K562 (cell line): Measurements from ENCODE around the gene APC. TPM values are rescaled to one million over a fixed set of nuclear protein-coding genes. Genes with fewer than 3 reads are reported as not detected.

Experiments used
- ATAC-seq: fragments of 200-7000 bp; cut with Tn5 transposase; 3 replicates; pipeline ENCODE4 v1.9.1; 2020; ENCODE audit warnings: moderate library complexity
- BruUV-seq: library from RNA; stranded (reverse); fragments of 400-500 nt; replicated peaks from 2 replicates; lab custom pipeline; 2021; lab: Mats Ljungman, UMichigan
- CTCF ChIA-PET: fragments of 300-600 bp; formaldehyde crosslinking; extraction: SDS; loops from one replicate; lab custom pipeline; 2021; ENCODE audit warnings: low intra/inter-chr PET ratio; lab: Yijun Ruan, JAX
- POLR2A ChIA-PET: fragments of 300-600, 350-650 bp; sonication (Branson Sonifier 250); formaldehyde crosslinking; extraction: SDS; loops from one replicate; lab custom pipeline; 2021; ENCODE audit warnings: antibody characterized with exemption, inconsistent platforms; lab: Yijun Ruan, JAX
- DNase-seq, 4 experiments: peaks; one replicate each; pipeline versions ENCODE4 v3.0.0 to v3.0.0-alpha.2; 2011 to 2018; ENCODE audit warnings: low spot score in 3 of 4, mixed read lengths in 3 of 4; ENCODE audit errors: extremely low read depth in 1 of 4
- FAIRE-seq: peaks from 2 replicates; lab custom pipeline; 2011; peaks lifted over from hg19 to GRCh38; lab: Jason Lieb, UNC
- H2AFZ ChIP-seq: 2 replicates; pipeline ENCODE4 v1.6.0; 2011; ENCODE audit warnings: low read depth, low read length, control low read depth, inconsistent platforms
- H3K27ac ChIP-seq: fragments of 200-600 bp; 3 replicates; pipeline ENCODE4 v1.8.0; 2011; ENCODE audit warnings: low read depth, mild to moderate bottlenecking, control low read depth, inconsistent platforms, low read length, moderate library complexity, mixed read lengths; ENCODE audit errors: extremely low read depth
- H3K27me3 ChIP-seq, 2 experiments: fragments of 300-600 bp in 1 of 2; 2 replicates in 1 of 2; 3 replicates in 1 of 2; pipeline versions ENCODE4 v1.6.0 to v1.8.0; 2011; ENCODE audit warnings: inconsistent platforms in 2 of 2, low read length in 2 of 2, mild to moderate bottlenecking in 1 of 2, mixed read lengths in 1 of 2, moderate library complexity in 1 of 2; ENCODE audit not compliant: control insufficient read depth in 2 of 2, insufficient read depth in 2 of 2
- H3K36me3 ChIP-seq: fragments of 300-600 bp; 3 replicates; pipeline ENCODE4 v1.8.0; 2011; ENCODE audit warnings: mild to moderate bottlenecking, low read length, inconsistent platforms; ENCODE audit not compliant: control insufficient read depth, insufficient read depth
- H3K4me1 ChIP-seq, 2 experiments: fragments of 200-600 bp in 1 of 2; replicated peaks in 1 of 2; 2 replicates in 1 of 2; 3 replicates in 1 of 2; pipeline versions ENCODE4 v1.5.1 to v1.8.0; 2011; ENCODE audit warnings: inconsistent platforms in 2 of 2, low read length in 2 of 2, mild to moderate bottlenecking in 1 of 2, mixed read lengths in 1 of 2, moderate library complexity in 1 of 2; ENCODE audit not compliant: control insufficient read depth in 2 of 2, insufficient read depth in 2 of 2
- H3K4me2 ChIP-seq: 2 replicates; pipeline ENCODE4 v1.6.1; 2011; ENCODE audit warnings: low read length, control low read depth, inconsistent platforms, mixed read lengths; ENCODE audit not compliant: insufficient read depth
- H3K4me3 ChIP-seq: fragments of 200-600 bp; sonication (generic), shearing (Covaris generic); 2 replicates; pipeline ENCODE4 v1.5.1; 2016; ENCODE audit warnings: control low read depth, inconsistent platforms
- H3K79me2 ChIP-seq: fragments of 200-600 bp; 3 replicates; pipeline ENCODE4 v1.8.0; 2011; ENCODE audit warnings: low read length, inconsistent platforms; ENCODE audit not compliant: control insufficient read depth, insufficient read depth
- H3K9ac ChIP-seq, 2 experiments: 2 replicates each; pipeline versions ENCODE4 v1.6.0 to v1.6.1; 2011; ENCODE audit warnings: low read depth in 2 of 2, low read length in 2 of 2, control low read depth in 1 of 2, inconsistent platforms in 1 of 2, mild to moderate bottlenecking in 1 of 2, mixed read lengths in 1 of 2; ENCODE audit not compliant: insufficient read depth in 1 of 2
- H3K9me1 ChIP-seq: one replicate; pipeline ENCODE4 v1.6.0; 2011; ENCODE audit warnings: inconsistent platforms, mild to moderate bottlenecking, low read length, moderate library complexity; ENCODE audit not compliant: control insufficient read depth, insufficient read depth
- H3K9me3 ChIP-seq: replicated peaks from 2 replicates; pipeline ENCODE4 v1.5.1; 2011; ENCODE audit warnings: low read depth, low read length, inconsistent platforms; ENCODE audit not compliant: control insufficient read depth, insufficient read depth
- H4K20me1 ChIP-seq: replicated peaks from 2 replicates; pipeline ENCODE4 v1.6.1; 2011; ENCODE audit warnings: low read length, inconsistent platforms, mixed read lengths; ENCODE audit not compliant: control insufficient read depth, insufficient read depth
- ATF4 ChIP-seq: fragments of 450-650 bp; formaldehyde crosslinking; IDR thresholded peaks from 2 replicates; pipeline ENCODE4 v1.4.0; 2022; ENCODE audit warnings: mild to moderate bottlenecking, moderate library complexity
- CHAMP1 ChIP-seq: fragments of 450-650 bp; IDR thresholded peaks from 2 replicates; pipeline ENCODE4 v1.6.1; 2016; ENCODE audit warnings: mild to moderate bottlenecking
- ERF ChIP-seq: fragments of 450-650 bp; formaldehyde crosslinking; IDR thresholded peaks from 2 replicates; pipeline ENCODE4 v1.4.0; 2020; ENCODE audit warnings: mild to moderate bottlenecking, mixed read lengths
- ETV5 ChIP-seq: sonication (generic); formaldehyde crosslinking; IDR thresholded peaks from 2 replicates; pipeline ENCODE4 v1.4.0; 2020; ENCODE audit warnings: low read depth, mild to moderate bottlenecking, missing genetic modification reagents
- FOXM1 ChIP-seq, 2 experiments: fragments of 450-650 bp in 1 of 2; sonication (generic) in 1 of 2; formaldehyde crosslinking in 1 of 2; IDR thresholded peaks; 2 replicates each; pipeline versions ENCODE4 v1.6.1 to v1.9.0; 2017 to 2022; ENCODE audit warnings: low read depth in 2 of 2, mild to moderate bottlenecking in 2 of 2, missing genetic modification reagents in 1 of 2, moderate library complexity in 1 of 2
- KDM1A ChIP-seq, 2 experiments: fragments of 450-650 bp; IDR thresholded peaks; 2 replicates each; pipeline ENCODE4 v1.6.1; 2016; ENCODE audit warnings: mild to moderate bottlenecking in 2 of 2
- L3MBTL2 ChIP-seq: fragments of 450-650 bp; IDR thresholded peaks from 2 replicates; pipeline ENCODE4 v1.6.1; 2016; ENCODE audit warnings: mild to moderate bottlenecking, moderate library complexity
- NEUROD1 ChIP-seq: fragments of 150-350 bp; IDR thresholded peaks from 2 replicates; pipeline ENCODE4 v1.6.1; 2014; ENCODE audit warnings: borderline replicate concordance, low read length, low read depth; ENCODE audit not compliant: partially characterized antibody
- RERE ChIP-seq: sonication (generic); formaldehyde crosslinking; IDR thresholded peaks from 2 replicates; pipeline ENCODE4 v1.8.0; 2023; ENCODE audit warnings: missing genetic modification reagents, mild to moderate bottlenecking, borderline replicate concordance
- WGBS: fragments of 100-300 bp; shearing (Covaris generic); methylation state at CpG from one replicate; pipeline ENCODE4 v1.1.6; 2016; ENCODE audit warnings: low coverage, mixed read lengths; ENCODE audit not compliant: insufficient coverage; ENCODE audit errors: missing lambda C conversion rate; 5-methylcytosine and 5-hydroxymethylcytosine counted together
- in situ Hi-C: fragments of 300-500 bp; cut with MboI; formaldehyde crosslinking; loops from 4 replicates; pipeline ENCODE4 v1.15.0; 2018; ENCODE audit warnings: inconsistent platforms, mixed read lengths
- intact Hi-C: fragments of 100-400 bp; cut with micrococcal nuclease; formaldehyde crosslinking; loops from 2 replicates; pipeline ENCODE4 v1.14.2; 2022
- polyA plus RNA-seq, 8 experiments: library from polyadenylated mRNA; depleted of rRNA in 4 of 8; stranded (reverse) in 5 of 8; unstranded in 3 of 8; fragments of >200 nt; fragmentation: Nextera tagmentation in 2 of 8; fragmentation: Illumina TruSeq in 1 of 8; extraction: Ambion mirVana in 2 of 8; extraction: Trizol in 1 of 8; gene quantifications; 2 replicates each; pipeline versions ENCODE4 v1.2.1 to v1.2.3, GENCODE V29; 2011 to 2014; ENCODE audit warnings: inconsistent platforms in 1 of 8, missing spikeins in 1 of 8
- total RNA-seq, 7 experiments: library from RNA; depleted of rRNA in 6 of 7; stranded (reverse); fragments of >200 nt in 6 of 7; fragmentation: Illumina TruSeq in 2 of 7; extraction: Trizol in 2 of 7; gene quantifications; 2 replicates each; pipeline versions ENCODE4 v1.2.1 to v1.2.3, GENCODE V29; 2011 to 2021; ENCODE audit warnings: low replicate concordance in 1 of 7

Gene APC
- total and polyA plus RNA-seq, 9 of the 15 experiments (the other 6 are each of a cell fraction or from before 2014, with no cell fraction given): 5.7 to 29.5 (median 15.4) TPM

- intact Hi-C loops: loop anchor here (5.0 kb wide), 2 partner anchors 115 to 170 kb away; partner anchors contain the start of gene DCP2
- no peak overlapping the region for H2AFZ ChIP-seq
Measured at GRCh38 chr5:112862085-112862484, 124.4 kb downstream of the APC start.

More at GRCh38 chr5:112862085-112862484, 124.4 kb downstream of the APC start:
- TF ChIP-seq RERE: no peak
- no peak for TF ChIP-seq KDM1A (IDR thresholded peaks at IDR 0.05)
- TF ChIP-seq NEUROD1: no peak
- no peak for TF ChIP-seq ETV5 (CRISPR knock-in tag)
- TF ChIP-seq FOXM1 (IDR thresholded peaks at IDR 0.05; ENCODE audit: low read depth): no peak
- TF ChIP-seq FOXM1 (CRISPR knock-in tag; IDR thresholded peaks at IDR 0.05; ENCODE audit: low read depth): no peak
- TF ChIP-seq L3MBTL2: no peak
- no peak for TF ChIP-seq ATF4 (CRISPR knock-in tag)
- TF ChIP-seq CHAMP1: no peak
- no peak for TF ChIP-seq ERF (CRISPR knock-in tag)
- H3K27ac ChIP-seq: peak overlapping the region; percentile 81; the same call in 2 of the 3 replicates
- no peaks in the 10 kb centered on the region for H4K20me1 ChIP-seq
- peak overlapping the region; percentile 82 for H3K4me3 ChIP-seq
- FAIRE-seq: no peak
- no peaks in the 10 kb centered on the region for H3K9me3 ChIP-seq
- ATAC-seq: no peak; the same call in 2 of the 3 replicates
- peaks cover 0 to 12% of the 10 kb centered on the region in 2 experiments; a peak in 2 of 5 replicates for H3K4me1 ChIP-seq
- no peaks in the 10 kb centered on the region for H3K9me1 ChIP-seq
- no peaks in the 10 kb centered on the region for H3K27me3 ChIP-seq
- H3K79me2 ChIP-seq: peaks cover 48% of the 10 kb centered on the region
- in situ Hi-C loops: no loop called here
- no TSS peak for BruUV-seq
- POLR2A ChIA-PET: interaction anchor here (1.5 to 2.0 kb wide), 2 partner anchors 14 kb away, joined by 4 to 12 read pairs; no protein-coding TSS in a partner anchor
- peak in 3 of 4 experiments; percentile 20 to 30 (median 24) for DNase-seq
- H3K36me3 ChIP-seq: peaks cover 46% of the 10 kb centered on the region
- peak overlapping the region; percentile 85 for H3K4me2 ChIP-seq
- WGBS: 5% methylated on average over 9 of the region's 9 CpGs
- CTCF ChIA-PET: no interaction called here
- peak overlapping the region; percentile 84 to 94 for H3K9ac ChIP-seq
